ENCODE measurements around the gene RAB3IL1. TPM values are rescaled to one million over a fixed set of nuclear protein-coding genes. Genes with fewer than 3 reads are reported as not detected.
A peak's percentile ranks its signal among the peaks of the same experiment; 100 is the strongest.

RAB3IL1 gene
- total and polyA plus RNA-seq, 9 of the 15 experiments (the other 6 are each of a cell fraction or from before 2014, with no cell fraction given), result 0.15 to 42.6 (median 15.5) TPM

DNA sequence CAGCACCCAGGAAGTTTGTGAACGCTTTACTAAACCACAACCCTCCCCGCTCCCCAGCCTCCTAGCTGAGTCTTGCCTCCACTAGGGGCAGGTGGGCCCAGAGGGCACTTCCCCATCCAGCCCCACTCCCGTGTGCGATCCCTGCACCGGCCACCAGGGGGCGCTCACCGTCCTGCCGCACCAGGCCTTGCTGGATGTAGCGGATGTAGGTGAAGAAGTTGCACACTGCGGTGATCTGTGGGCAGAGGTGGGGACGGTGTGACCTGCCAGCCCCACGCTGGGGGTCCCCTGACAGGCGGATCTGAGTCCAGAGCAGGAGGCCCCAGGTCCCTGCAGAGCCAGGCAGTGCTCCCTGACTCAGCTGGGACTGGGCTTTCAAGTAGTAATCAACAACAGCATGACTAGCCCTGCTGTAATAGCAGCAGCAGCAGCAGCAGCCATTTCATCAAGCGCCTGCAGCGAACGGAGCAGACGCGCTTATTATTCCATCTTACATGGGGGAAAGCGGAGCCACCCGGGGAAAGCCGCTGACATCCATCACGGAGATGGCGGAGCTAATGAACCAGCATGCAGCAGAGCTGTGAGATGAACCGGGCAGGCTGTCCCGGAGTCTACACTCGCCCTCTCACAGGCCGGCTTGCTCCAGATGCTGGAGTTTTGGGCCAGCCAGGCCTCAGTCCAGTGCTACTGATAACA lies 18.1 kb downstream of the RAB3IL1 start (continued):
- TF ChIP-seq NFE2 (IDR thresholded peaks at IDR 0.05; ENCODE audit: low read depth) (peak; percentile 19; the same call in 1 of the 2 replicates), ESRRA (IDR thresholded peaks at IDR 0.05; ENCODE audit: borderline replicate concordance, low read depth) (peak; percentile 57; the same call in 1 of the 2 replicates), ADNP (tag; IDR thresholded peaks at IDR 0.05) (no peak), GABPA (tag; conservative IDR thresholded peaks at IDR 0.05; ENCODE audit: low read depth) (no peak), RHOXF2B (CRISPR knock-in tag; conservative IDR thresholded peaks at IDR 0.05) (no peak), DACH1 (IDR thresholded peaks at IDR 0.05; ENCODE audit: partially characterized antibody) (no peak), HDAC6 (IDR thresholded peaks at IDR 0.05; ENCODE audit: low read depth, low read length) (no peak), ZNF830 (CRISPR knock-in tag; IDR thresholded peaks at IDR 0.05) (no peak), SIN3B (IDR thresholded peaks at IDR 0.05; ENCODE audit: low read depth) (peak; percentile 34; the same call in 1 of the 2 replicates), ZNF551 (CRISPR knock-in tag; IDR thresholded peaks at IDR 0.05) (no peak), BRD4 (IDR thresholded peaks at IDR 0.05) (no peak)
- TF ChIP-seq, protein P1, sequence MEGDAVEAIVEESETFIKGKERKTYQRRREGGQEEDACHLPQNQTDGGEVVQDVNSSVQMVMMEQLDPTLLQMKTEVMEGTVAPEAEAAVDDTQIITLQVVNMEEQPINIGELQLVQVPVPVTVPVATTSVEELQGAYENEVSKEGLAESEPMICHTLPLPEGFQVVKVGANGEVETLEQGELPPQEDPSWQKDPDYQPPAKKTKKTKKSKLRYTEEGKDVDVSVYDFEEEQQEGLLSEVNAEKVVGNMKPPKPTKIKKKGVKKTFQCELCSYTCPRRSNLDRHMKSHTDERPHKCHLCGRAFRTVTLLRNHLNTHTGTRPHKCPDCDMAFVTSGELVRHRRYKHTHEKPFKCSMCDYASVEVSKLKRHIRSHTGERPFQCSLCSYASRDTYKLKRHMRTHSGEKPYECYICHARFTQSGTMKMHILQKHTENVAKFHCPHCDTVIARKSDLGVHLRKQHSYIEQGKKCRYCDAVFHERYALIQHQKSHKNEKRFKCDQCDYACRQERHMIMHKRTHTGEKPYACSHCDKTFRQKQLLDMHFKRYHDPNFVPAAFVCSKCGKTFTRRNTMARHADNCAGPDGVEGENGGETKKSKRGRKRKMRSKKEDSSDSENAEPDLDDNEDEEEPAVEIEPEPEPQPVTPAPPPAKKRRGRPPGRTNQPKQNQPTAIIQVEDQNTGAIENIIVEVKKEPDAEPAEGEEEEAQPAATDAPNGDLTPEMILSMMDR (IDR thresholded peaks at IDR 0.05 in 2 of 3, conservative IDR thresholded peaks at IDR 0.05 in 1 of 3; ENCODE audit: insufficient read depth in 2 of 3, low read depth in 1 of 3, low read length in 3 of 3), result peak; percentile 99
- TF ChIP-seq, protein P2, sequence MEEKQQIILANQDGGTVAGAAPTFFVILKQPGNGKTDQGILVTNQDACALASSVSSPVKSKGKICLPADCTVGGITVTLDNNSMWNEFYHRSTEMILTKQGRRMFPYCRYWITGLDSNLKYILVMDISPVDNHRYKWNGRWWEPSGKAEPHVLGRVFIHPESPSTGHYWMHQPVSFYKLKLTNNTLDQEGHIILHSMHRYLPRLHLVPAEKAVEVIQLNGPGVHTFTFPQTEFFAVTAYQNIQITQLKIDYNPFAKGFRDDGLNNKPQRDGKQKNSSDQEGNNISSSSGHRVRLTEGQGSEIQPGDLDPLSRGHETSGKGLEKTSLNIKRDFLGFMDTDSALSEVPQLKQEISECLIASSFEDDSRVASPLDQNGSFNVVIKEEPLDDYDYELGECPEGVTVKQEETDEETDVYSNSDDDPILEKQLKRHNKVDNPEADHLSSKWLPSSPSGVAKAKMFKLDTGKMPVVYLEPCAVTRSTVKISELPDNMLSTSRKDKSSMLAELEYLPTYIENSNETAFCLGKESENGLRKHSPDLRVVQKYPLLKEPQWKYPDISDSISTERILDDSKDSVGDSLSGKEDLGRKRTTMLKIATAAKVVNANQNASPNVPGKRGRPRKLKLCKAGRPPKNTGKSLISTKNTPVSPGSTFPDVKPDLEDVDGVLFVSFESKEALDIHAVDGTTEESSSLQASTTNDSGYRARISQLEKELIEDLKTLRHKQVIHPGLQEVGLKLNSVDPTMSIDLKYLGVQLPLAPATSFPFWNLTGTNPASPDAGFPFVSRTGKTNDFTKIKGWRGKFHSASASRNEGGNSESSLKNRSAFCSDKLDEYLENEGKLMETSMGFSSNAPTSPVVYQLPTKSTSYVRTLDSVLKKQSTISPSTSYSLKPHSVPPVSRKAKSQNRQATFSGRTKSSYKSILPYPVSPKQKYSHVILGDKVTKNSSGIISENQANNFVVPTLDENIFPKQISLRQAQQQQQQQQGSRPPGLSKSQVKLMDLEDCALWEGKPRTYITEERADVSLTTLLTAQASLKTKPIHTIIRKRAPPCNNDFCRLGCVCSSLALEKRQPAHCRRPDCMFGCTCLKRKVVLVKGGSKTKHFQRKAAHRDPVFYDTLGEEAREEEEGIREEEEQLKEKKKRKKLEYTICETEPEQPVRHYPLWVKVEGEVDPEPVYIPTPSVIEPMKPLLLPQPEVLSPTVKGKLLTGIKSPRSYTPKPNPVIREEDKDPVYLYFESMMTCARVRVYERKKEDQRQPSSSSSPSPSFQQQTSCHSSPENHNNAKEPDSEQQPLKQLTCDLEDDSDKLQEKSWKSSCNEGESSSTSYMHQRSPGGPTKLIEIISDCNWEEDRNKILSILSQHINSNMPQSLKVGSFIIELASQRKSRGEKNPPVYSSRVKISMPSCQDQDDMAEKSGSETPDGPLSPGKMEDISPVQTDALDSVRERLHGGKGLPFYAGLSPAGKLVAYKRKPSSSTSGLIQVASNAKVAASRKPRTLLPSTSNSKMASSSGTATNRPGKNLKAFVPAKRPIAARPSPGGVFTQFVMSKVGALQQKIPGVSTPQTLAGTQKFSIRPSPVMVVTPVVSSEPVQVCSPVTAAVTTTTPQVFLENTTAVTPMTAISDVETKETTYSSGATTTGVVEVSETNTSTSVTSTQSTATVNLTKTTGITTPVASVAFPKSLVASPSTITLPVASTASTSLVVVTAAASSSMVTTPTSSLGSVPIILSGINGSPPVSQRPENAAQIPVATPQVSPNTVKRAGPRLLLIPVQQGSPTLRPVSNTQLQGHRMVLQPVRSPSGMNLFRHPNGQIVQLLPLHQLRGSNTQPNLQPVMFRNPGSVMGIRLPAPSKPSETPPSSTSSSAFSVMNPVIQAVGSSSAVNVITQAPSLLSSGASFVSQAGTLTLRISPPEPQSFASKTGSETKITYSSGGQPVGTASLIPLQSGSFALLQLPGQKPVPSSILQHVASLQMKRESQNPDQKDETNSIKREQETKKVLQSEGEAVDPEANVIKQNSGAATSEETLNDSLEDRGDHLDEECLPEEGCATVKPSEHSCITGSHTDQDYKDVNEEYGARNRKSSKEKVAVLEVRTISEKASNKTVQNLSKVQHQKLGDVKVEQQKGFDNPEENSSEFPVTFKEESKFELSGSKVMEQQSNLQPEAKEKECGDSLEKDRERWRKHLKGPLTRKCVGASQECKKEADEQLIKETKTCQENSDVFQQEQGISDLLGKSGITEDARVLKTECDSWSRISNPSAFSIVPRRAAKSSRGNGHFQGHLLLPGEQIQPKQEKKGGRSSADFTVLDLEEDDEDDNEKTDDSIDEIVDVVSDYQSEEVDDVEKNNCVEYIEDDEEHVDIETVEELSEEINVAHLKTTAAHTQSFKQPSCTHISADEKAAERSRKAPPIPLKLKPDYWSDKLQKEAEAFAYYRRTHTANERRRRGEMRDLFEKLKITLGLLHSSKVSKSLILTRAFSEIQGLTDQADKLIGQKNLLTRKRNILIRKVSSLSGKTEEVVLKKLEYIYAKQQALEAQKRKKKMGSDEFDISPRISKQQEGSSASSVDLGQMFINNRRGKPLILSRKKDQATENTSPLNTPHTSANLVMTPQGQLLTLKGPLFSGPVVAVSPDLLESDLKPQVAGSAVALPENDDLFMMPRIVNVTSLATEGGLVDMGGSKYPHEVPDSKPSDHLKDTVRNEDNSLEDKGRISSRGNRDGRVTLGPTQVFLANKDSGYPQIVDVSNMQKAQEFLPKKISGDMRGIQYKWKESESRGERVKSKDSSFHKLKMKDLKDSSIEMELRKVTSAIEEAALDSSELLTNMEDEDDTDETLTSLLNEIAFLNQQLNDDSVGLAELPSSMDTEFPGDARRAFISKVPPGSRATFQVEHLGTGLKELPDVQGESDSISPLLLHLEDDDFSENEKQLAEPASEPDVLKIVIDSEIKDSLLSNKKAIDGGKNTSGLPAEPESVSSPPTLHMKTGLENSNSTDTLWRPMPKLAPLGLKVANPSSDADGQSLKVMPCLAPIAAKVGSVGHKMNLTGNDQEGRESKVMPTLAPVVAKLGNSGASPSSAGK (IDR thresholded peaks at IDR 0.05), result no peak
- TF ChIP-seq, protein P3, sequence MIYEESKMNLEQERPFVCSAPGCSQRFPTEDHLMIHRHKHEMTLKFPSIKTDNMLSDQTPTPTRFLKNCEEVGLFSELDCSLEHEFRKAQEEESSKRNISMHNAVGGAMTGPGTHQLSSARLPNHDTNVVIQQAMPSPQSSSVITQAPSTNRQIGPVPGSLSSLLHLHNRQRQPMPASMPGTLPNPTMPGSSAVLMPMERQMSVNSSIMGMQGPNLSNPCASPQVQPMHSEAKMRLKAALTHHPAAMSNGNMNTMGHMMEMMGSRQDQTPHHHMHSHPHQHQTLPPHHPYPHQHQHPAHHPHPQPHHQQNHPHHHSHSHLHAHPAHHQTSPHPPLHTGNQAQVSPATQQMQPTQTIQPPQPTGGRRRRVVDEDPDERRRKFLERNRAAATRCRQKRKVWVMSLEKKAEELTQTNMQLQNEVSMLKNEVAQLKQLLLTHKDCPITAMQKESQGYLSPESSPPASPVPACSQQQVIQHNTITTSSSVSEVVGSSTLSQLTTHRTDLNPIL (CRISPR knock-in tag; IDR thresholded peaks at IDR 0.05), result no peak

Measured in K562 (cell line).